Tibial nerve (tissue), 4 donors: ENCODE data around the gene TMEM272.

Source experiments
- EP300 ChIP-seq, 2 donors: sonication (generic); formaldehyde crosslinking; IDR thresholded peaks; one replicate each; pipeline ENCODE4 v1.6.1; 2017; ENCODE audit warnings: antibody characterized with exemption in 2 of 2, mild to moderate bottlenecking in 1 of 2
- TF ChIP-seq, protein P1 (sequence below), 5 experiments: fragments of 200-600 bp in 3 of 5; fragments of 450-650 bp in 2 of 5; sonication (generic) in 3 of 5; IDR thresholded peaks; one replicate each; pipeline ENCODE4 v1.5.1; 2016 to 2019; ENCODE audit warnings: antibody characterized with exemption in 5 of 5, mild to moderate bottlenecking in 3 of 5, moderate library complexity in 2 of 5

DNA sequence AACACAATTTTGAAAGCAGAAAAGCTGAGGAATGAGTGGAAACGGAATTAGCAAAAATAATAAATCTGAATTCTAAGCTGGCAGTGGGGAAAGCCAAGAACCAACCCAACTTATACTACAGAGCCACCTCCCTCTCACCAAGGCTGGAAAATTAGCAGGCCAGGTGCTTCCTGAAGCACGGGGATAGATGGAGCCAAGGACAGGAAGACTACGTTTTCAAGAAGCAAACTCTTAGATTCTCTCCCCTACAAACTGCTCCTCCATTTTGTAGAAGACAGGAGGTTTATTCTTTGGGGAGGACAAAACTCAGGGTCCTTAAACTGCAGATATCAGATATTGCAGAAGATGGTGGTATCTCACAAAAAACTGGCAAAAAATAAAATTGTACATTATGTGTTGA lies 25.6 kb upstream of the TMEM272 start:
- no peak for TF ChIP-seq EP300 (IDR thresholded peaks at IDR 0.05)
- TF ChIP-seq, protein P1, sequence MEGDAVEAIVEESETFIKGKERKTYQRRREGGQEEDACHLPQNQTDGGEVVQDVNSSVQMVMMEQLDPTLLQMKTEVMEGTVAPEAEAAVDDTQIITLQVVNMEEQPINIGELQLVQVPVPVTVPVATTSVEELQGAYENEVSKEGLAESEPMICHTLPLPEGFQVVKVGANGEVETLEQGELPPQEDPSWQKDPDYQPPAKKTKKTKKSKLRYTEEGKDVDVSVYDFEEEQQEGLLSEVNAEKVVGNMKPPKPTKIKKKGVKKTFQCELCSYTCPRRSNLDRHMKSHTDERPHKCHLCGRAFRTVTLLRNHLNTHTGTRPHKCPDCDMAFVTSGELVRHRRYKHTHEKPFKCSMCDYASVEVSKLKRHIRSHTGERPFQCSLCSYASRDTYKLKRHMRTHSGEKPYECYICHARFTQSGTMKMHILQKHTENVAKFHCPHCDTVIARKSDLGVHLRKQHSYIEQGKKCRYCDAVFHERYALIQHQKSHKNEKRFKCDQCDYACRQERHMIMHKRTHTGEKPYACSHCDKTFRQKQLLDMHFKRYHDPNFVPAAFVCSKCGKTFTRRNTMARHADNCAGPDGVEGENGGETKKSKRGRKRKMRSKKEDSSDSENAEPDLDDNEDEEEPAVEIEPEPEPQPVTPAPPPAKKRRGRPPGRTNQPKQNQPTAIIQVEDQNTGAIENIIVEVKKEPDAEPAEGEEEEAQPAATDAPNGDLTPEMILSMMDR (IDR thresholded peaks at IDR 0.05): no peak
